Right atrium auricular region (tissue), 2 donors: ENCODE data around the gene SPIRE1. TPM values are rescaled to one million over a fixed set of nuclear protein-coding genes. Genes with fewer than 3 reads are reported as not detected.

Experiments
- DNase-seq: peaks from one replicate; pipeline ENCODE4 v3.0.0-alpha.2; 2019; ENCODE audit warnings: low spot score
- H3K27ac ChIP-seq, 2 donors: fragments of 200-600 bp; sonication (generic); 1 replicate in 1 of 2; 2 replicates in 1 of 2; pipeline ENCODE4 v1.5.1; 2016 to 2019
- H3K27me3 ChIP-seq, 2 donors: fragments of 200-600 bp; sonication (generic); one replicate each; pipeline versions ENCODE4 v1.5.1 to v1.6.0; 2017 to 2019
- H3K36me3 ChIP-seq: fragments of 200-600 bp; sonication (generic); one replicate; pipeline ENCODE4 v1.5.1; 2016
- H3K4me1 ChIP-seq, 2 donors: fragments of 200-600 bp; sonication (generic); one replicate each; pipeline versions ENCODE4 v1.5.1 to v1.6.0; 2017 to 2019
- H3K4me3 ChIP-seq, 2 donors: fragments of 200-600 bp; sonication (generic); 1 replicate in 1 of 2; 2 replicates in 1 of 2; pipeline ENCODE4 v1.5.1; 2017 to 2019; ENCODE audit warnings: mild to moderate bottlenecking in 1 of 2, moderate library complexity in 1 of 2
- H3K9me3 ChIP-seq, 2 donors: fragments of 200-600 bp; sonication (generic); one replicate each; pipeline ENCODE4 v1.5.1; 2019
- total RNA-seq, 2 donors: library from RNA; depleted of rRNA; stranded (reverse); fragments of >200 nt; gene quantifications; one replicate each; pipeline ENCODE4 v1.1.0, GENCODE V29; 2016
- TF ChIP-seq, protein P1 (sequence below), 2 donors: fragments of 200-600 bp; sonication (generic); IDR thresholded peaks; one replicate each; pipeline ENCODE4 v1.5.1; 2019; ENCODE audit warnings: antibody characterized with exemption in 2 of 2

Gene SPIRE1
- total RNA-seq, 2 donors from 2014 or later = 34.7 to 42.9 TPM

GRCh38 chr18:12399231-12399630 is 258.7 kb downstream of the SPIRE1 start:
- Histone ChIP-seq H3K4me1 (no peaks in the 10 kb centered on the region), H3K9me3 (no peaks in the 10 kb centered on the region), H3K27ac (no peak overlapping the region), H3K36me3 (no peaks in the 10 kb centered on the region), H3K4me3 (no peak overlapping the region), H3K27me3 (no peaks in the 10 kb centered on the region)
- no peak for DNase-seq
- TF ChIP-seq, protein P1, sequence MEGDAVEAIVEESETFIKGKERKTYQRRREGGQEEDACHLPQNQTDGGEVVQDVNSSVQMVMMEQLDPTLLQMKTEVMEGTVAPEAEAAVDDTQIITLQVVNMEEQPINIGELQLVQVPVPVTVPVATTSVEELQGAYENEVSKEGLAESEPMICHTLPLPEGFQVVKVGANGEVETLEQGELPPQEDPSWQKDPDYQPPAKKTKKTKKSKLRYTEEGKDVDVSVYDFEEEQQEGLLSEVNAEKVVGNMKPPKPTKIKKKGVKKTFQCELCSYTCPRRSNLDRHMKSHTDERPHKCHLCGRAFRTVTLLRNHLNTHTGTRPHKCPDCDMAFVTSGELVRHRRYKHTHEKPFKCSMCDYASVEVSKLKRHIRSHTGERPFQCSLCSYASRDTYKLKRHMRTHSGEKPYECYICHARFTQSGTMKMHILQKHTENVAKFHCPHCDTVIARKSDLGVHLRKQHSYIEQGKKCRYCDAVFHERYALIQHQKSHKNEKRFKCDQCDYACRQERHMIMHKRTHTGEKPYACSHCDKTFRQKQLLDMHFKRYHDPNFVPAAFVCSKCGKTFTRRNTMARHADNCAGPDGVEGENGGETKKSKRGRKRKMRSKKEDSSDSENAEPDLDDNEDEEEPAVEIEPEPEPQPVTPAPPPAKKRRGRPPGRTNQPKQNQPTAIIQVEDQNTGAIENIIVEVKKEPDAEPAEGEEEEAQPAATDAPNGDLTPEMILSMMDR (IDR thresholded peaks at IDR 0.05) = no peak

GRCh38 chr18:12398625-12399024 is 259.3 kb downstream of the SPIRE1 start:
- Histone ChIP-seq H3K9me3 (no peaks in the 10 kb centered on the region), H3K4me1 (no peaks in the 10 kb centered on the region), H3K36me3 (no peaks in the 10 kb centered on the region), H3K4me3 (no peak overlapping the region), H3K27ac (no peak overlapping the region), H3K27me3 (no peaks in the 10 kb centered on the region)
- no peak for DNase-seq
- TF ChIP-seq, protein P1 (IDR thresholded peaks at IDR 0.05) = no peak

- TF ChIP-seq, protein P1 (IDR thresholded peaks at IDR 0.05) = no peak
- H3K4me3 ChIP-seq = no peak overlapping the region
- no peak overlapping the region for H3K27ac ChIP-seq
Observed at GRCh38 chr18:12397793-12398192, 260.1 kb downstream of the SPIRE1 start.

DNA sequence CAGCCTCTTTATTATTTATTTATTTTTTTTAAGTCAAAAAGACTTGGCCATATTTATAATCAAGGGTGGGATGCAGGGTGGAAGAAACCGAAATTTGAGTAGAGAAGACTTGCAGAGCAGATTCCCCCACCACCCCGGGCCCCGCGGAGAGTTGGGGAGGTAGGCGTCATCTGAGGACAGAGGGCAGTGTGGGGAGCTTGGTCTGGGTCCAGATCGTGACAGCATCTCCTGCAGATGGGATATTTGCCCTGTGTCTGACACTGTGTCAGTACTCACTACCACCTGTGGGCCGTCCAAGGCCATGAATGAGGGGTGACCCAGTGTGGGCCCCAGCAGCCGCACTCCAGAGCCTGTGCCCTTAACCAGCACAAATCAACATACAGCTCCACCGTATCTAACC is 260.7 kb downstream of the SPIRE1 start:
- no peak overlapping the region for H3K4me3 ChIP-seq
- no peaks in the 10 kb centered on the region for H3K36me3 ChIP-seq
- TF ChIP-seq, protein P1 (IDR thresholded peaks at IDR 0.05) = no peak
- H3K4me1 ChIP-seq = no peaks in the 10 kb centered on the region
- no peak overlapping the region for H3K27ac ChIP-seq
- H3K27me3 ChIP-seq = no peaks in the 10 kb centered on the region
- H3K9me3 ChIP-seq = no peaks in the 10 kb centered on the region
- no peak for DNase-seq

More at GRCh38 chr18:12397793-12398192, 260.1 kb downstream of the SPIRE1 start:
- Histone ChIP-seq H3K27me3 (no peaks in the 10 kb centered on the region), H3K4me1 (no peaks in the 10 kb centered on the region), H3K36me3 (no peaks in the 10 kb centered on the region), H3K9me3 (no peaks in the 10 kb centered on the region)
- DNase-seq = no peak

Other genes starting within 250 kb of the SPIRE1 start
- gene CEP76, start 44.6 kb upstream of the SPIRE1 start, total RNA-seq = 1 to 10 TPM; 3.1 to 4.4 TPM
- 10 to 100 TPM; 37.7 to 46.0 TPM for gene PSMG2, start 44.9 kb upstream of the SPIRE1 start, total RNA-seq
- 10 to 100 TPM; 13.2 to 14.3 TPM for gene PTPN2, start 226.1 kb upstream of the SPIRE1 start, total RNA-seq